GM06990 (cell line): ENCODE measurements around the gene SNRNP48.

ENCODE experiments used
- DNase-seq: peaks from one replicate; pipeline ENCODE4 v3.0.0-alpha.2; 2011; ENCODE audit not compliant: insufficient read length; ENCODE audit errors: extremely low read depth
- H3K27me3 ChIP-seq: replicated peaks from 2 replicates; pipeline ENCODE4 v1.6.0; 2011; ENCODE audit warnings: low read length; ENCODE audit not compliant: control insufficient read depth, insufficient read depth
- H3K36me3 ChIP-seq: 2 replicates; pipeline ENCODE4 v1.5.1; 2011; ENCODE audit warnings: low read length; ENCODE audit not compliant: control insufficient read depth, insufficient read depth
- H3K4me3 ChIP-seq: replicated peaks from 2 replicates; pipeline ENCODE4 v1.5.1; 2011; ENCODE audit warnings: low read depth, mild to moderate bottlenecking, control low read depth, low read length
- TF ChIP-seq, protein P1 (sequence below): IDR thresholded peaks from 2 replicates; pipeline ENCODE4 v1.5.1; 2011; ENCODE audit warnings: low read length, control low read depth, mild to moderate bottlenecking, inconsistent platforms; ENCODE audit not compliant: insufficient read depth, poor library complexity, severe bottlenecking

SNRNP48 gene

DNA sequence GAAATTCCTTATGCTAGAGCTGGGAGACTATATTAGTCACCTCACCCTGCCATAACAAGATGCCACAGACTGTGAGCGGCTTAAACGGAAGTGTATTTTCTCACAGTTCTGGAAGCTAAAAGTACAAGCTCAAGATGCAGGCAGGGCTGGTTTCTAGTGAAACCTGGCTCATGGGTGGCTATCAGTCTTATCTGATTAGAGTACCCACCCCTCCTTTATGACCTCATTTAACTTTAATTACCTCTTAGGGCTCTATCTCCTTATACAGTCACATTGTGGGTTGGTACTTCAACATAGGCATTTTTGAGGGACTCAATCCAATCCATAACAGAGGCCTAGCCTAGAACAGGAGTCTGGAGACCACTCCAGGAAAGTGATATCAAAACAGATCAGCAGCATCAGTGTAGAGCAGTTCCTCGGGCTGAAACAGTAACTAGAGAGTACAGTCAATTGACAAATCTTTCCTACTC, 2.3 kb upstream of the SNRNP48 start:
- Histone ChIP-seq H3K27me3 (no peaks in the 10 kb centered on the region; the same call in 1 of the 2 replicates), H3K4me3 (no peak overlapping the region), H3K36me3 (no peaks in the 10 kb centered on the region)
- TF ChIP-seq, protein P1, sequence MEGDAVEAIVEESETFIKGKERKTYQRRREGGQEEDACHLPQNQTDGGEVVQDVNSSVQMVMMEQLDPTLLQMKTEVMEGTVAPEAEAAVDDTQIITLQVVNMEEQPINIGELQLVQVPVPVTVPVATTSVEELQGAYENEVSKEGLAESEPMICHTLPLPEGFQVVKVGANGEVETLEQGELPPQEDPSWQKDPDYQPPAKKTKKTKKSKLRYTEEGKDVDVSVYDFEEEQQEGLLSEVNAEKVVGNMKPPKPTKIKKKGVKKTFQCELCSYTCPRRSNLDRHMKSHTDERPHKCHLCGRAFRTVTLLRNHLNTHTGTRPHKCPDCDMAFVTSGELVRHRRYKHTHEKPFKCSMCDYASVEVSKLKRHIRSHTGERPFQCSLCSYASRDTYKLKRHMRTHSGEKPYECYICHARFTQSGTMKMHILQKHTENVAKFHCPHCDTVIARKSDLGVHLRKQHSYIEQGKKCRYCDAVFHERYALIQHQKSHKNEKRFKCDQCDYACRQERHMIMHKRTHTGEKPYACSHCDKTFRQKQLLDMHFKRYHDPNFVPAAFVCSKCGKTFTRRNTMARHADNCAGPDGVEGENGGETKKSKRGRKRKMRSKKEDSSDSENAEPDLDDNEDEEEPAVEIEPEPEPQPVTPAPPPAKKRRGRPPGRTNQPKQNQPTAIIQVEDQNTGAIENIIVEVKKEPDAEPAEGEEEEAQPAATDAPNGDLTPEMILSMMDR: no peak
- no peak for DNase-seq

DNA sequence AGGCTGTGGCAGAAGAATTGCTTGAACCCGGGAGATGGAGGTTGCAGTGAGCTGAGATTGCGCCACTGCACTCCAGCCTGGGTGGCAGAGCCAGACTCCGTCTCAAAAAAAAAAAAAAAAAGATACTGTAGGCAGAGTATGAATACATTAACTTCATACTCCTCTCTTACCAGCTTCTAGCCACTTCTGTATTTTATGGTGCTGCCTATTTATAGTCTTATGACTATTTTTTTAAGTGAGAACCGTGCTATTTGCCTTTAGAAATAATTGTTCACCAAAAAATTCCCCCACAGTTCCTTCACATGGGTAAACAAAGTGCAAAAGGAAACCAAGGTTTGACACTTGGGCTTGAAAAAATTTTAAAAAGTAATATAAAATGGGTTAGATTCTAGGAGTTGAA, 1.5 kb upstream of the SNRNP48 start:
- H3K36me3 ChIP-seq: no peaks in the 10 kb centered on the region
- no peak for DNase-seq
- no peak overlapping the region for H3K4me3 ChIP-seq
- TF ChIP-seq, protein P1: no peak
- no peaks in the 10 kb centered on the region; the same call in 1 of the 2 replicates for H3K27me3 ChIP-seq

DNA sequence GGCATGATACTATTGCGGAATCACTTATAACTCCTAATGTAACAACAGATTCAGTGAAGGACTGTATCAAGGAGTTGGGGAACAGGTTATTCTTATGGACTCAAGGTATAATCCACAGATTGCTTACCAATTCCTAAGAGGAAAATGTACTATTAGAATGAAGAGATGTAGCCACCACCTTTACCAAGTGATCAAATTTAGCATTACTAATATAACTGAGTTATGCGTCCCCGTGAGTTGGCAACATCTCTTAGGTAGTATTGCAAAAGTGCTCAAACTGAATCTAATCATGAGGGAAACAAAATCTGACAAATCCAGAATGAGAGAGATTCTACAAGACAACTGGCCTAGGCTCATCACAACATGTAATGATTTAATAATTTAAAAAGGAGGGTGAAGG, 777 bp upstream of the SNRNP48 start:
- Histone ChIP-seq H3K27me3 (no peaks in the 10 kb centered on the region; the same call in 1 of the 2 replicates), H3K36me3 (no peaks in the 10 kb centered on the region), H3K4me3 (no peak overlapping the region)
- DNase-seq: no peak
- TF ChIP-seq, protein P1: no peak

DNA sequence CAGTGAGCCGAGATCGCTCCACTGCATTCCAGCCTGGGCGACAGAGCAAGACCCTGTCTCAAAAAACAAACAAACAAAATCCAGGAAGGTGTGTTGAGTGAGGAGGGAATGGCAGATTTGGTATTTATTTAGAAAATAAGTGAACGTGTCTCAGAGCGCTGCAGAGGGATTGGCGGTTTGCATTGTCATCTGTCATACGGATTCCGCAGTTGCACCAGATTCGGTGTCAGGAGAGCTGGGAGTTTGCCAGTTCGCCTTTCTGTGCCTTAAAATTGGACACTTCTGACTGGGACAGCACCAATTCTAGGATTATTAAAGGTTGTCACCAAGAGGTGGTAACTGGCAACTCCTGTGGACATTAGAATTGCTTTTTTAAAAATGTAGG, 912 bp downstream of the SNRNP48 start:
- Histone ChIP-seq H3K36me3 (no peaks in the 10 kb centered on the region; the same call in 1 of the 2 replicates), H3K27me3 (no peaks in the 10 kb centered on the region), H3K4me3 (peak overlapping the region; percentile 78)
- DNase-seq: no peak
- TF ChIP-seq, protein P1: no peak

DNA sequence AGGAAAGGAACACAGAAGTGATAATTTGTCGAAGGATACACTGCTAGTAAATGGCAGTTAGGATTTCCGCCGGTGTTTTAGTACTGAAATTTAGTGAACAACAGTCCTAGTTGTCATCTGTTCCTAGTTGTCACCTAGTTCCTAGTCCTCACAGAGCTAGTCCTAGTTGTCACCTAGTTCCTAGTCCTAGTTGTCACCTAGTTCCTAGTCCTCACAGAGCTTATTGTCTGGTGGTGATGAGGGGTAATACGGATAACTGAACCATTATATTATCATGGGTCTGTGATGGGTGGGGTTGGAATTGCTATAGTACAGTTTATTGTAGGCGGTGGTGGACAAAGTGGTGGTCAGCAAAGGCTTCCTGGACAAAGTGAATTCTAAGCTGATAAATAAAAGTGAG, 1.8 kb downstream of the SNRNP48 start:
- H3K36me3 ChIP-seq: no peaks in the 10 kb centered on the region; the same call in 1 of the 2 replicates
- H3K27me3 ChIP-seq: no peaks in the 10 kb centered on the region
- TF ChIP-seq, protein P1: no peak
- no peak overlapping the region for H3K4me3 ChIP-seq
- no peak for DNase-seq

DNA sequence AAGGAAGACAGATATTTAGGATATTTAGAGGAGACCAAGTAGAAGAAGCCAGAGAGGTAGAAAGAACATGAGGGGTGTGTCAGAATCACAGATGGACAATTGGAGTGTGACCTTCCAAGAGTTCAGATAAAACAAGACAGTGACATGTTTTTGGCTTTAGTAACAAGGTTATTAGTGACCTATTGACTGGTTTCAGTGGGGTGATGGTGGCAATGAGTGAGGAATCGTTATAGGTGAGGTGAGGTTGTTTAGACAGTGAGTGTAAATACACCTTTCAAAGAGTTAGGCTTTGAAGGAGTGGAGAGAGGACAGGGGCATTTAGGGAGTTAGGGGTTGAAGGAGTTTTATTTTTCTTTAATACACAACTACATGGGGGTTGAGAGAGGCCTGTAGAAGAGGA, 3.2 kb downstream of the SNRNP48 start:
- Histone ChIP-seq H3K4me3 (no peak overlapping the region), H3K36me3 (no peaks in the 10 kb centered on the region; the same call in 1 of the 2 replicates), H3K27me3 (no peaks in the 10 kb centered on the region)
- TF ChIP-seq, protein P1: no peak
- DNase-seq: no peak
